ENCODE data around the gene TMEM125. TPM values are rescaled to one million over a fixed set of nuclear protein-coding genes. Genes with fewer than 3 reads are reported as not detected.

The TMEM125 gene
- total RNA-seq, result not detected in 2 replicates

DNA sequence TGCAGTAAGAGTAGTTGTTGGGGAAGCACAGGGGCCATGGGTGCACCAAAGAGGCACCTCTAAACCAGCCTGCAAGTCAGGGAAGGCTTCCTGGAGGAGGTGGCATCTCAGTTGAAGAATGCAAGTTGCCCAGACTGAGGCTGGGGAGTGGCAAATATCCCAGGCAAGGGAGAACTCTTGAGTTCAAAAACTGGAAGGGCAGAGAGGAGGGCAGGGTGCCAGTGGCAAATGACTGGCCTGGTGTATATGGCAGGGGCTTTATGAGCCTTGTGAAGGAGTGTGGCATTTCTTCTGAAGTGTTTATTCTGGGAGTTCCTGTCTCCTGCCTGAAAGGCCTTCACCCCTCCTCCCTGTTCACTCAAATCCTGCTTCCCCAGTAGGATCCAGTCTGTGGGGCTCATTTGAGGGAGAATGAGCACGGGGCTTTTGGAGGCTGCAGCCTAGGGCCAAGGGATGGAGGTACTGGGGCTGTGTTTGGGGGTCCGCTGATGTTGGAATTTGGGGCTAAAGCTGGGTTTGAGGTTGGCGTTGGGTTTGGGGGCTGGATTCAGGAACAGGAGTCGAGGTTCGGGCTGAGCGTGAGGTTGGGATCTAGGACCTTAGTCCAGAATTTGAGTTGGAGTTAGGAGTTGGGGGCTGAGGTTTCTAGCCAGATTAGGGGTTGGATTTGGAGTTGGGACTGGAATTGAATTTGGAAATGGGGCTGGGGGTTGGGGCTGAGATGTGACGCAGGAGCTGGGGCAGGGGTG, at the start of gene TMEM125:
TSS of gene TMEM125 (plus strand) at position 357 of the 749 bp plus-strand sequence. CDS start 2,740 bp downstream, outside the sequence.

GRCh38 chr1:43285269-43285990, 15.6 kb downstream of the TMEM125 start, which contains the start of gene C1orf210:
Gene C1orf210, minus strand, starts transcription at chr1:43285581. Its CDS starts 2,311 bp downstream, at chr1:43283270.

GRCh38 chr1:43300378-43301094, 30.8 kb downstream of the TMEM125 start, which contains the start of gene TIE1:
Gene TIE1, plus strand, starts transcription at chr1:43300982. Its CDS starts 90 bp downstream, at chr1:43301072.

Other genes starting within 250 kb of the TMEM125 start
- 54.4 and 57.5 TPM in 2 replicates for gene EBNA1BP2, start 97.7 kb upstream of the TMEM125 start, total RNA-seq
- gene CFAP57, start 97.7 kb upstream of the TMEM125 start, total RNA-seq, result 0.13 and 0.65 TPM in 2 replicates
- gene C1orf210, start 15.6 kb downstream of the TMEM125 start, total RNA-seq, result not detected in 2 replicates
- gene TIE1, start 31.0 kb downstream of the TMEM125 start, total RNA-seq, result 1.3 and 1.6 TPM in 2 replicates
- gene MPL, start 67.8 kb downstream of the TMEM125 start, total RNA-seq, result not detected in 2 replicates
- gene CDC20, start 89.0 kb downstream of the TMEM125 start, total RNA-seq, result 26.4 and 30.5 TPM in 2 replicates
- gene ELOVL1, start 98.0 kb downstream of the TMEM125 start, total RNA-seq, result 56.6 and 62.3 TPM in 2 replicates
- 47.9 and 48.6 TPM in 2 replicates for gene MED8, start 119.8 kb downstream of the TMEM125 start, total RNA-seq
- 33.2 and 43.4 TPM in 2 replicates for gene SZT2, start 119.9 kb downstream of the TMEM125 start, total RNA-seq
- gene HYI, start 183.9 kb downstream of the TMEM125 start, total RNA-seq, result 27.5 and 31.5 TPM in 2 replicates

All from articular chondrocyte of knee joint (primary cell).